ENCODE measurements around the gene CABP4.

CABP4 gene

GRCh38 chr11:67448220-67448609 is 6.9 kb upstream of the CABP4 start:
- DNase-seq (ENCODE audit: low spot score) = no peak
- no peak for TF ChIP-seq CTCF (IDR thresholded peaks at IDR 0.05; ENCODE audit: extremely low read depth, missing control alignments)

- TF ChIP-seq CTCF (IDR thresholded peaks at IDR 0.05; ENCODE audit: extremely low read depth, missing control alignments) = no peak
- DNase-seq (ENCODE audit: low spot score) = no peak
These were observed 5.9 kb upstream of the CABP4 start for GRCh38 chr11:67449116-67449844.

- DNase-seq (ENCODE audit: low spot score) = no peak
- TF ChIP-seq CTCF (IDR thresholded peaks at IDR 0.05; ENCODE audit: extremely low read depth, missing control alignments) = no peak
These were observed 4.1 kb upstream of the CABP4 start for GRCh38 chr11:67450796-67451657.

- no peak for DNase-seq (ENCODE audit: low spot score)
- no peak for TF ChIP-seq CTCF (IDR thresholded peaks at IDR 0.05; ENCODE audit: extremely low read depth, missing control alignments)
These were observed 3.5 kb upstream of the CABP4 start for GRCh38 chr11:67451658-67451976.

GRCh38 chr11:67452141-67452952 is 2.8 kb upstream of the CABP4 start, which contains the start of gene GPR152:
Gene GPR152 (minus strand): TSS chr11:67452729. CDS start chr11:67452724, 5 bp downstream.
- no peak for TF ChIP-seq CTCF (IDR thresholded peaks at IDR 0.05; ENCODE audit: extremely low read depth, missing control alignments)
- no peak for DNase-seq (ENCODE audit: low spot score)

GRCh38 chr11:67453816-67454732 is 1.1 kb upstream of the CABP4 start:
- DNase-seq (ENCODE audit: low spot score) = no peak
- no peak for TF ChIP-seq CTCF (IDR thresholded peaks at IDR 0.05; ENCODE audit: extremely low read depth, missing control alignments)

Data from GM20000 (cell line).